ENCODE results near the gene BBS9. TPM values are rescaled to one million over a fixed set of nuclear protein-coding genes. Genes with fewer than 3 reads are reported as not detected.

The BBS9 gene
- total RNA-seq, 4 donors from 2014 or later, result 11.3 to 28.5 (median 20.7) TPM

- DNase-seq (ENCODE audit: low spot score) (no peak), ATAC-seq (ENCODE audit: low FRiP score) (no peak)
- no peak for TF ChIP-seq CTCF (IDR thresholded peaks at IDR 0.05)
These were observed 453.2 kb downstream of the BBS9 start for GRCh38 chr7:33582533-33582932.

- DNase-seq (ENCODE audit: low spot score), result no peak
- no peak for ATAC-seq (ENCODE audit: low FRiP score)
- TF ChIP-seq CTCF (IDR thresholded peaks at IDR 0.05), result no peak
These were observed 460.5 kb downstream of the BBS9 start for GRCh38 chr7:33589911-33590310.

- ATAC-seq (ENCODE audit: low FRiP score), result no peak
- TF ChIP-seq CTCF (IDR thresholded peaks at IDR 0.05), result no peak
- no peak for DNase-seq (ENCODE audit: low spot score)
These were observed 461.6 kb downstream of the BBS9 start for GRCh38 chr7:33590916-33591315.

GRCh38 chr7:33591490-33591889, 462.1 kb downstream of the BBS9 start:
- DNase-seq (ENCODE audit: low spot score), result no peak

GRCh38 chr7:33592718-33593117, 463.4 kb downstream of the BBS9 start:
- TF ChIP-seq CTCF (IDR thresholded peaks at IDR 0.05), result no peak
- ATAC-seq (ENCODE audit: low FRiP score) (no peak), DNase-seq (ENCODE audit: low spot score) (no peak)

More at GRCh38 chr7:33591490-33591889, 462.1 kb downstream of the BBS9 start:
- ATAC-seq (ENCODE audit: low FRiP score), result no peak
- no peak for TF ChIP-seq CTCF (IDR thresholded peaks at IDR 0.05)

- DNase-seq (ENCODE audit: low spot score) (no peak), ATAC-seq (ENCODE audit: low FRiP score) (no peak)
- no peak for TF ChIP-seq CTCF (IDR thresholded peaks at IDR 0.05)
These were observed 464.2 kb downstream of the BBS9 start for GRCh38 chr7:33593611-33594010.

- ATAC-seq (ENCODE audit: low FRiP score), result no peak
- TF ChIP-seq CTCF (IDR thresholded peaks at IDR 0.05), result no peak
- no peak for DNase-seq (ENCODE audit: low spot score)
These were observed 467.3 kb downstream of the BBS9 start for GRCh38 chr7:33596686-33597085.
